Thymus (tissue), 11 donors: ENCODE measurements around the gene CTCF. TPM values are rescaled to one million over a fixed set of nuclear protein-coding genes. Genes with fewer than 3 reads are reported as not detected.

Experiments
- DNase-seq, 9 donors: peaks; one replicate each; pipeline ENCODE4 v3.0.0-alpha.2; 2013; ENCODE audit warnings: low spot score in 9 of 9, low read depth in 6 of 9, missing footprints in 1 of 9
- H3K27ac ChIP-seq, 2 donors: one replicate each; pipeline ENCODE4 v1.5.1; 2013; ENCODE audit warnings: control low read depth in 1 of 2, low read depth in 1 of 2, low read length in 1 of 2, mild to moderate bottlenecking in 1 of 2, moderate library complexity in 1 of 2
- H3K27me3 ChIP-seq, 2 donors: one replicate each; pipeline ENCODE4 v1.5.1; 2013; ENCODE audit warnings: low read length in 1 of 2; ENCODE audit not compliant: control insufficient read depth in 2 of 2, insufficient read depth in 1 of 2
- H3K36me3 ChIP-seq, 2 donors: one replicate each; pipeline ENCODE4 v1.5.1; 2013; ENCODE audit warnings: low read length in 1 of 2, mild to moderate bottlenecking in 1 of 2, moderate library complexity in 1 of 2; ENCODE audit not compliant: control insufficient read depth in 2 of 2, insufficient read depth in 2 of 2
- H3K4me1 ChIP-seq, 2 donors: one replicate each; pipeline ENCODE4 v1.5.1; 2013; ENCODE audit warnings: low read length in 2 of 2; ENCODE audit not compliant: control insufficient read depth in 2 of 2, insufficient read depth in 2 of 2
- H3K4me3 ChIP-seq, 2 donors: one replicate each; pipeline ENCODE4 v1.5.1; 2013; ENCODE audit warnings: low read length in 2 of 2, control low read depth in 1 of 2, mild to moderate bottlenecking in 1 of 2
- H3K9me3 ChIP-seq, 2 donors: one replicate each; pipeline ENCODE4 v1.5.1; 2013; ENCODE audit warnings: low read length in 1 of 2, mild to moderate bottlenecking in 1 of 2; ENCODE audit not compliant: control insufficient read depth in 2 of 2, insufficient read depth in 1 of 2
- WGBS: extraction: QIAGEN DNeasy Blood & Tissue Kit; methylation state at CpG from one replicate; pipeline ENCODE4 v1.1.7; 2013; 5-methylcytosine and 5-hydroxymethylcytosine counted together
- polyA plus RNA-seq: library from polyadenylated mRNA; stranded (reverse); fragments of 200-250 nt; gene quantifications from one replicate; pipeline ENCODE4 v1.2.3, GENCODE V29; 2013
- total RNA-seq: library from RNA; stranded (reverse); fragments of 120-200 nt; gene quantifications from one replicate; pipeline ENCODE4 v1.2.4, GENCODE V29; 2013
- donor health status: healthy.

The CTCF gene
- total and polyA plus RNA-seq, 2 donors: 44.5 to 61.0 TPM

DNA sequence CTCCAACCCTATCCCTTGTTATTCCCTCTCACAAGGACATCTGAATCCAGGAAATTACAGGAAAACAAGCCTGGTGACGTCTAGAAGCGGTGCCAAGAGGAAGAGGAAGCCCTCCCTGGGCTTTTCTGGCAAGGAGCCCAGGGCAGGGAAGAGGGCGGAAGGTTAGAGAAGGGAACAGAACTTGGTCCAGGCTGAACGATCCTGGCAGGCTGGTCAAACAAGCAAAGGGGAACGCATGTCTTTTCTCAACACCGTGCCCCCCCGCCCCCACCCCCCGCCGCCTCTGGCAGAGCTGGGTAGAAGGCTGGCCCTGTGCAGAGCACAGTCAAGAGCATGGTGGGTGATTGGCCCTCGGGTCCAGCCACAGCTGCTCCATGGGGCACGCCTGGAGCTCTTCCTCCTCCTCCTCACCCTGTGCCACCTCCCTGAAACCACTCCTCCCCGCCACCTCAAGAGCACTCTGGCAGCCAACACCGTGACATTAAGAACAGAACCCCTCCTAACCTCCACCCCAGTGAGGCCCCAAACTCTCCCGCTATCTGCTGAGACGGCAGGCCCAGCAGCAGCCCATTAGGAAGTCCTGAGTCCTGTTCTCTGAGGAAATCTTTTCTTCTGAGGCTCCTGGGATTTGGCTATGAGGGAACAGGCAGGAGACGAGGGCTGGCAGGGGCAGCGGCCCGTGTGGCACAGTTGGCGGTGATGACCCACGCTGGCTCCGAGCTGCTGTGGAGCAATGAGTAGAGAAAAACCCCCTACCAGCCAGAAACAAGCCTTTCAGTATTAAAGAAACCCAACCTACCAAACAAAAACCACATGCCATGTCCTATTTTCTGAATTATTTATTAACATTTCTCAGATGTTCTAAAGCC, 111.6 kb downstream of the CTCF start:
- DNase-seq: no peak
- peaks cover 0 to 5% of the 10 kb centered on the region in 2 donors for H3K4me1 ChIP-seq
- 68% methylated on average over 21 of the region's 21 CpGs for WGBS
- peaks cover 10 to 16% of the 10 kb centered on the region in 2 donors for H3K36me3 ChIP-seq
- no peak overlapping the region for H3K27ac ChIP-seq
- H3K27me3 ChIP-seq: no peaks in the 10 kb centered on the region
- no peak overlapping the region for H3K4me3 ChIP-seq
- no peaks in the 10 kb centered on the region for H3K9me3 ChIP-seq

DNA sequence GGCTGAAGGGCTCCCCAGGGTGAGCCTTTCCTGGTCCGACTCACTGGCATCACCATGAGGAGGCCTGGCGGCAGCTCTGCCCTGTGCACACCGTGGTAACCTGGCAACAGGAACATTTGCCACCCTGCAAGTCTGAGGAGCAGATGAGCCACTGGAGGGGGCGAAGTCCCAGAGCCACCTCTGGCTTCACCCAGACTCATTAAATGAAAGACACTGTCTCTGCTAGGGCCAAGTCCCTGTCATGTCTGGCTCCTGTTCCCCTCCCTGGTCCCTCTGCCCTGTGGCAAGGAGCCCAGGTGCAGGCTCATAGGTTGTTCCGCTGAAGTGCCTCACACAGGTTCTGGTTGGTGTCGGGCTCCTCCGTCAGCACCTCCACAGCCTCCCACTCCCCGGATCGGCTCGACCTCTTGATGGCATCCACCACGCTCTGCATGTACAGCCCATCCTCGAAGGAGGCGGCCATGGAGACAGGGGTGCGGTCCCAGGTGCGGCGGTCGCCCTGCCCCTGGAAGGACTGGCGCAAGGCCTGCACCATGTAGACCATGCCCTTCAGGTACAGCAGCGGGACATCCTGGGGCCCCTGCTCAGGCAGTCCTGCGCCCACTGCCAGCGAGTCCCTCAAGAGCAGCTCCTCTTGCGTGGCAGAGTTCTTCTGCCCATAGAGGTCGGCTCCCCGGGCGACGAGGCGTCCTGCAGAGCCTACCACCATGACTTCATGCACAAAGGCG, 112.7 kb downstream of the CTCF start:
- no peaks in the 10 kb centered on the region for H3K9me3 ChIP-seq
- peaks cover 10 to 16% of the 10 kb centered on the region in 2 donors for H3K36me3 ChIP-seq
- H3K27me3 ChIP-seq: no peaks in the 10 kb centered on the region
- peaks cover 0 to 5% of the 10 kb centered on the region in 2 donors for H3K4me1 ChIP-seq
- no peak overlapping the region for H3K27ac ChIP-seq
- no peak for DNase-seq
- 98% methylated on average over 28 of the region's 28 CpGs for WGBS
- no peak overlapping the region for H3K4me3 ChIP-seq

DNA sequence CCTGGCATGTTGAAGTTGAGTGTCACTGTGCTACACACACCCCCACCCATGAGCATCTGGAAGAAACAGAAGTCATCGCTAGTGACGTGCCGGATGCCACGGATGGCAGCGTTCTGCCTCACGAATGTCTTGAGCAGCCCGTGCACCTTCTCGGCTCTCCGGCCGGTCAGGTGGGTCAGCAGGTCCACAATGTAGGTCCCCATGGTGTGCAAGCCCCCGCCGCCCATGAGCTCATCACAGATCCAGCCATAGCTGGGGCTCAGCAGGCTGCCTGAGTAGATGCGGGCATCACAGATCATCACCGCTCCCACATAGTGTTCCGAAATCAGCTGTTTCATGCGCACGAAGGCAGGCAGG, 113.2 kb downstream of the CTCF start:
- Histone ChIP-seq H3K27ac (no peak overlapping the region), H3K27me3 (no peaks in the 10 kb centered on the region), H3K4me1 (peaks cover 0 to 5% of the 10 kb centered on the region in 2 donors), H3K9me3 (no peaks in the 10 kb centered on the region), H3K36me3 (peaks cover 10 to 16% of the 10 kb centered on the region in 2 donors), H3K4me3 (no peak overlapping the region)
- 98% methylated on average over 17 of the region's 17 CpGs for WGBS
- no peak for DNase-seq

DNA sequence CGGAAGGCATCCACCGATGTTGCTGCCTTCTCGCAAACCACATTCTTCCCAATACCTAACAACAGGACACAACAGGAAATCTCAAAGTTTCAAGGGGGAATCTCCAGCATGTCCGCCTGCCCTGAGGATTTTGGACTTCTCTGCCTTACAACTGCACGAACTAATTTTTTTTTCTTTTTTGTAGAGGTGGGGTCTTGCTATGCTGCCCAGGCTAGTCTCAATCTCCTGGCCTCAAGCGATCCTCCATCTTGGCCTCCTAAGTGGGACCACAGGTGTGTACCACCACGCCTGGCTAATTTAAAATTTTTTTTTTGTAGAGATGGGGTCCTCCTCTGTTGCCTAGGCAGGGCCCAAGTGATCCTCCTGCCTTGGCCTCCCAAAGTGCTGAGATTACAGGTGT, 113.7 kb downstream of the CTCF start:
- Histone ChIP-seq H3K4me3 (no peak overlapping the region), H3K9me3 (no peaks in the 10 kb centered on the region), H3K4me1 (peaks cover 0 to 5% of the 10 kb centered on the region in 2 donors), H3K27me3 (no peaks in the 10 kb centered on the region), H3K36me3 (peaks cover 10 to 16% of the 10 kb centered on the region in 2 donors), H3K27ac (no peak overlapping the region)
- 97% methylated on average over 7 of the region's 7 CpGs for WGBS
- no peak for DNase-seq

DNA sequence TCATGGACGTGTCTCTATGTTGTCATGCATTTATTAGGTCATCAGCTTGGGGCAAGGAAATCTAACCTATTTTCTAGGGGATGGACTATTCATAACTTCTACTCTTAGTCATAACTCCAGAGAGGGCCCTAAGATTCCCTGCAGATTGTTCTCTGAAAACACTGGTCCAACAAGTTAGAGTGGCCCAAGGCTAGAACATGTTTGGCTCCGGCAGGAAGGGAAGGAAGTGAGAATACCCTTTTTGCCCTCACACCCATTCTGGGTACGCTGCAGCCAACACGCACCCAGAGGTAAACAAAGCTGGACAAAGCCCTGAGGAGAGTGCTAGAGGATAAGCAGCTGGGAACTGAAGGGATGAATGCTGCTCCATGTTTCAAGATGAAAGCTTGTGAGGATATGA, 114.2 kb downstream of the CTCF start:
- Histone ChIP-seq H3K4me3 (no peak overlapping the region), H3K4me1 (peaks cover 0 to 5% of the 10 kb centered on the region in 2 donors), H3K9me3 (no peaks in the 10 kb centered on the region), H3K27ac (no peak overlapping the region), H3K36me3 (peaks cover 10 to 16% of the 10 kb centered on the region in 2 donors), H3K27me3 (no peaks in the 10 kb centered on the region)
- DNase-seq: no peak
- WGBS: 94% methylated on average over 4 of the region's 4 CpGs

DNA sequence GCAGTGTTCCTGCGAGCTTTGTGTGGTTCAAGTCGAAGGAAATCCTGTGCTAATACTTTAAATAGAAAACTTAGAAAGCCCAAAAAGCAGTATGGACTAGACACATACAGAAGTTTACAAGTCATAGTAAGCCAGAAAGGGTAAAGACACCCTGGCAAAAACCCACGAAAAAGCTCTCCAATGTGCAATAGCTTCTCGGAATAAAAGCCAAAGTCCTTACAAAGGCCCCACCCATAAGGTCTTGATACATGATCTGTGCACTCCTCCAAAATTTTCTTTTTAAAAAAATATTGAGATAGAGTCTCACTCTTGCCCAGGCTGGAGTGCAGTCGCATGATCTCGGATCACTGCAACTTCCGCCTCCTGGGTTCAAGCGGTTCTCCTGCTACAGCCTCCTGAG, 114.6 kb downstream of the CTCF start:
- H3K27ac ChIP-seq: no peak overlapping the region
- peaks cover 0 to 5% of the 10 kb centered on the region in 2 donors for H3K4me1 ChIP-seq
- H3K36me3 ChIP-seq: peaks cover 10 to 16% of the 10 kb centered on the region in 2 donors
- H3K9me3 ChIP-seq: no peaks in the 10 kb centered on the region
- WGBS: 84% methylated on average over 8 of the region's 8 CpGs
- DNase-seq: no peak
- H3K4me3 ChIP-seq: no peak overlapping the region
- H3K27me3 ChIP-seq: no peaks in the 10 kb centered on the region

DNA sequence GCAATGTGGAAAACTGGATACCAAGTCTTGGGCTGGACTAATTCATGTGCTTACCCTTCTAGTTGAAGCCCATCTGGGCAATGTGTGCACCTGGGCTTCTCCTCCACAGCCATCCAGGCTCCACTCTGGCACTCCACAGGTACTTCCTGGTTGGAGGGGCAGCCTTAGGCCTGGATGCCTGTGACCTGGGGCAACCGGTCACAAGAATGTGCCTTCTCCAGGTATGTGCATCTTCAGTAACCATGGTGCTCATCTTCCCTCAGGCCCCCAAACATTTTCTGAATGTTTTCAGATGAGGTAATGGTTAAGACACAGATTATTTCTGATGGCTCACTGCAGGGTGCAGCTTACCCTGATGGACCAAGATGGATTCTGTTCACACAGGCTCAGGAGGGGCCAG, 115.4 kb downstream of the CTCF start:
- 96% methylated on average over 1 of the region's 1 CpG for WGBS
- Histone ChIP-seq H3K27ac (no peak overlapping the region), H3K36me3 (peaks cover 10 to 16% of the 10 kb centered on the region in 2 donors), H3K27me3 (no peaks in the 10 kb centered on the region), H3K4me1 (peaks cover 0 to 5% of the 10 kb centered on the region in 2 donors), H3K9me3 (no peaks in the 10 kb centered on the region), H3K4me3 (no peak overlapping the region)
- no peak for DNase-seq

DNA sequence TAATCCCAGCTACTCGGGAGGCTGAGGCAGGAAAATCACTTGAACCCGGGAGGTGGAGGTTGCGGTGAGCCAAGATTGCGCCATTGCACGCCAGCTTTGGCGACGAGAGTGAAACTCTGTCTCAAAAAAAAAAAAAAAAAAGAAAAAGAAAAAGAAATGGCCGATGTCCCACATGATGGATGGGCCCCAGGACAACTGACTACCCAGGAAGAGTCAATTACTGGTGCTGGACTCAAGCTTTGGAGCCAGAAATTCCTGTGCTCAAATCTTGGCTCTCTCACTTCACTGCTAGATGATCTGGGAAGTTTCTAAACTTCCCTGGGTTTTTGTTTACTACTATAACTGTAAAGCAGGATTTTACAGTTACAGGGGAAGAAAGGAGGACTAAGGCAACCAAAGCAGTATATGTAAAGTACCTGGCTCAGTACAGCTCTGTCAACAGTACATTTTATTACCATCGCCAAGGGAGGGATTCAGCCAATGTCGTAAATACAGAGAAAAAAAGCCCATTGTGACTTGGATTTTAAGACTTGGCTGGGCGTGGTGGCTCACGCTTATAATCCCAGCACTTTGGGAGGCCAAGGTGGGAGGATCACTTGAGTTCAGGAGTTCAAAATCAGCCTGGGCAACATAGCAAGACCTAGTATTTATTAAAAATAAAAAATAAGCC, 116.2 kb downstream of the CTCF start:
- Histone ChIP-seq H3K4me1 (peaks cover 0 to 3% of the 10 kb centered on the region in 2 donors), H3K9me3 (no peaks in the 10 kb centered on the region), H3K4me3 (no peak overlapping the region), H3K27ac (no peak overlapping the region), H3K36me3 (peaks cover 15 to 20% of the 10 kb centered on the region in 2 donors), H3K27me3 (no peaks in the 10 kb centered on the region)
- 97% methylated on average over 12 of the region's 12 CpGs for WGBS
- DNase-seq: no peak
